Adipose tissue (tissue), 3 donors: Measurements from ENCODE around the gene CLN6. TPM values are rescaled to one million over a fixed set of nuclear protein-coding genes. Genes with fewer than 3 reads are reported as not detected.
A peak's percentile ranks its signal among the peaks of the same experiment; 100 is the strongest.
"Not testable (repeated sequence)": the region's sequence is repeated elsewhere in the genome, so short reads cannot be mapped to it uniquely, and the experiment has no call there.

Experiments
- H3K27ac ChIP-seq: one replicate; pipeline ENCODE4 v1.5.1; 2013; ENCODE audit warnings: low read depth, low read length
- WGBS, 3 donors: extraction: QIAGEN DNeasy Blood & Tissue Kit; methylation state at CpG; one replicate each; pipeline ENCODE4 v1.1.7; 2013; 5-methylcytosine and 5-hydroxymethylcytosine counted together
- polyA plus RNA-seq, 3 donors: library from polyadenylated mRNA; stranded (reverse); fragments of 200-250 nt; gene quantifications; one replicate each; pipeline ENCODE4 v1.2.3, GENCODE V29; 2013
- donor health status: healthy with polysubstance abuse.
- donor health status: Bipolar disorder and iron deficiency.
- donor health status: healthy.

The CLN6 gene
- polyA plus RNA-seq, 3 donors: 10.5 to 15.7 (median 15.0) TPM

- 72 to 95% (median 85%) methylated on average over 2 of the region's 2 CpGs for WGBS, 3 donors
- no peak overlapping the region for H3K27ac ChIP-seq
Observed at GRCh38 chr15:68259883-68260282, 30.4 kb upstream of the CLN6 start.

- WGBS, 3 donors: 65 to 76% (median 66%) methylated on average over 4 of the region's 4 CpGs
- no peak overlapping the region for H3K27ac ChIP-seq
Observed at GRCh38 chr15:68258692-68259091, 29.2 kb upstream of the CLN6 start.

GRCh38 chr15:68256675-68257450 lies 27.3 kb upstream of the CLN6 start:
- 7 to 10% (median 8%) methylated on average over 56 to 57 of the region's 57 CpGs for WGBS, 3 donors
- peak overlapping the region; percentile 76 for H3K27ac ChIP-seq

- 24 to 32% (median 25%) methylated on average over 7 of the region's 7 CpGs for WGBS, 3 donors
Observed at GRCh38 chr15:68252925-68253534, 23.5 kb upstream of the CLN6 start.

GRCh38 chr15:68249058-68249713 lies 19.7 kb upstream of the CLN6 start:
- WGBS, 3 donors: 49 to 60% (median 49%) methylated on average over 3 of the region's 3 CpGs
- H3K27ac ChIP-seq: no peak overlapping the region

More at GRCh38 chr15:68252925-68253534, 23.5 kb upstream of the CLN6 start:
- no peak overlapping the region for H3K27ac ChIP-seq

GRCh38 chr15:68244235-68244634 lies 14.7 kb upstream of the CLN6 start:
- 92 to 100% (median 97%) methylated on average over 1 of the region's 1 CpG for WGBS, 3 donors
- H3K27ac ChIP-seq: no peak overlapping the region

GRCh38 chr15:68241088-68241935 lies 11.8 kb upstream of the CLN6 start:
- no peak overlapping the region for H3K27ac ChIP-seq
- WGBS, 3 donors: 68 to 82% (median 74%) methylated on average over 5 of the region's 5 CpGs

GRCh38 chr15:68239025-68239424 lies 9.5 kb upstream of the CLN6 start:
- no peak overlapping the region for H3K27ac ChIP-seq

GRCh38 chr15:68235022-68235421 lies 5.5 kb upstream of the CLN6 start:
- WGBS, 3 donors: 80 to 92% (median 88%) methylated on average over 4 of the region's 4 CpGs
- no peak overlapping the region for H3K27ac ChIP-seq

- not testable (repeated sequence) for H3K27ac ChIP-seq
- 92 to 97% (median 94%) methylated on average over 9 of the region's 9 CpGs for WGBS, 3 donors
Observed at GRCh38 chr15:68234520-68234919, 5.0 kb upstream of the CLN6 start.

GRCh38 chr15:68234060-68234459 lies 4.5 kb upstream of the CLN6 start:
- H3K27ac ChIP-seq: no peak overlapping the region
- WGBS, 3 donors: 48 to 71% (median 62%) methylated on average over 6 of the region's 6 CpGs

GRCh38 chr15:68232937-68233336 lies 3.4 kb upstream of the CLN6 start:
- WGBS, 3 donors: 64 to 93% (median 85%) methylated on average over 6 of the region's 6 CpGs
- H3K27ac ChIP-seq: no peak overlapping the region

- H3K27ac ChIP-seq: no peak overlapping the region
- WGBS, 3 donors: 74 to 82% (median 80%) methylated on average over 6 of the region's 6 CpGs
Observed at GRCh38 chr15:68232449-68232848, 2.9 kb upstream of the CLN6 start.

GRCh38 chr15:68231102-68231818 lies 1.7 kb upstream of the CLN6 start:
- H3K27ac ChIP-seq: no peak overlapping the region
- WGBS, 3 donors: 72 to 81% (median 81%) methylated on average over 9 of the region's 9 CpGs

- H3K27ac ChIP-seq: no peak overlapping the region
- WGBS, 3 donors: 57 to 62% (median 58%) methylated on average over 20 of the region's 20 CpGs
Observed at GRCh38 chr15:68230157-68231100, 901 bp upstream of the CLN6 start.

- H3K27ac ChIP-seq: no peak overlapping the region
- WGBS, 3 donors: 0 to 1% (median 1%) methylated on average over 24 to 39 of the region's 39 CpGs
Observed at GRCh38 chr15:68228971-68229385, 550 bp downstream of the CLN6 start.
